GM04504 (cell line): Measurements from ENCODE around the gene CALN1.
"Not testable (repeated sequence)": the region's sequence is repeated elsewhere in the genome, so short reads cannot be mapped to it uniquely, and the experiment has no call there.

Experiments
- DNase-seq: peaks from one replicate; pipeline ENCODE4 v3.0.0-alpha.2; 2012; ENCODE audit warnings: low read depth

The CALN1 gene

DNA sequence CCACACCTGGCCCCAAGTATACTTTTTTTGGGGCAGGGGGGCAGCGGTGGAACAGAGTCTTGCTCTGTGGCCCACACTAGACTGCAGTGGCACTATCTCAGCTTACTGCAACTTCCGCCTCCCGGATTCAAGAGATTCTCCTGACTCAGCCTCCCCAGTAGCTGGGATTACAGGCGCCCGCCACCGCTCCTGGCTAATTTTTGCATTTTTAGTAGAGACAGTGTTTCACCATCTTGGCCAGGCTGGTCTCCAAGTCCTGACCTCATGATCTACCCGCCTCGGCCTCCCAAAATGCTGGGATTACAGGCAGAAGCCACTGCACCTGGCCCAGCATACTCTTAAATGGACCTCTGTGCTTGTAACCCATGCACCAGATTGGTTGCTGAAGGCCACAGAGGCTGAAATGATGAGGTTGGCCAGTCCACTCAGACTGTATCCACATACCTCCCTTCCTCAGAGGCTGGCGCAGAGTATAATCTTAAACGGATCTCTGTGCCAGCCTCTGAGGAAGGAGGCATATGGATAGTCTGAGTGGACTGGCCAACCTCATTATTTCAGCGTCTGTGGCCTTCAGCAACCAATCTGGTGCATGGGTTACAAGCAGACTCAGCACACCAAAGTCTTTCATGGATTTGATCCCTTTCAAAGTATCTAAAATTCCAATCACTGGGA lies 3.0 kb downstream of the CALN1 start:
- DNase-seq = no peak

DNA sequence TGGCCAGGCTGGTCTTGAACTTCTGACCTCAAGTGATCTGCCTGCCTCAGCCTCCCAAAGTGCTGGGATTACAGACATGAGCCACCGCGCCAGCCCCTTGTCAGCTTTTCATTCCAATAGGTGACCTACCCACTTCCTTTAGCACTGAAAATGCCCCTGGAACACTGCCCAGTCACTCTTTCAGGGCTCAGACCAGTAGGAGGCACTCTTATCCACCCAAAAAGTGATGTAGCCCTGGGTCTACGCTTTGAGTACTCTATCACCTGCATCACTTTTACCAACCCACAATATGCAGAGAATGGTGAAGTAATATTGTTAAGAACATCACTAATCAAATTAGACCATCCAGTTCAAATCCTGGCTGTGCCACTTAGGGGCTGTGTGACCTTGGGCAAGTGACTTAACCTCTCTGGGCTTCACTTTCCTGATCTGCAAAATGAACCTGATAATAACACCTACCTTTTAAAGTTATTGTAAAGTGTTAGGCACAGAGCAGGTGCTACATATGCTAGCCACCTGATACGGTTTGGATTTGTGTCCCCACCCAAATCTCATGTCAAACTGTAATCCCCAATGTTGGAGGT lies 5.2 kb downstream of the CALN1 start:
- no peak for DNase-seq

DNA sequence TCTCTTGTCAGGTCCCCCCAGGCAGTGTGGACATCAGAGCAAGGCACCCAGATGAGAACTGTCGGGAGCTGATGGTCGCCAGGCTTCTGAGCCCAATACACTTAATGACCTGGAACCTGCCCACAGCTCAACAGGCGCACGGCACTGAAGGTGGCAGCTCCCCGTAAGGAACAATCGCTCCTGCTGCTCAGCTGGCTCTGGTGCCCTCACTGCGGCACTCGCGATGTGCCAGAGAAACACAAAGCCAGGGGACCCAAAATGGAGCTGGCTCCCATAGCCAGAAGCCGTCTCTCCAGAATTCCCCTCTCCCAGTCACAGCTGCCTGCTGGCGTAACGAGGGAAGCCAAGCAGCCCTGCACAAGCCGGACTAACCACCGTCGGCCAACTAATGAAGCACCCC lies 6.3 kb downstream of the CALN1 start:
- DNase-seq = no peak

DNA sequence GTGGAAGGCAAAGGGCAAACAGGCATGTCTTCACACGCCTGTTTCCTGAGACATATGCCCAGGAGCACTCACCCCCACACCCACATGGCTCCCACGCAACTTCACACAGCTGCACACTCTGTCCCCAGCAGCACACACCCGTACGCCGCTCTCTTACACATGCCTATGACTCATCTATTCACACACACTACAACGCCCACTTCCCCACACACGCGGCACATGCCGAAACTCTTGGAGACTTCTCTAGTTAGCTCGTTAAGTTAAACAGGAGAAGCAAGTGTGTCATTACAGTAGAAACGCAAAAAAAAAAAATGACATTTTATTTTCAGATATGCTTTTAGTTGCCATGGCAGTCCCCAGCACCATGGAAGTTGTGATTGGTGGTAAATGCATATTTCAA lies 6.7 kb downstream of the CALN1 start:
- DNase-seq = no peak

DNA sequence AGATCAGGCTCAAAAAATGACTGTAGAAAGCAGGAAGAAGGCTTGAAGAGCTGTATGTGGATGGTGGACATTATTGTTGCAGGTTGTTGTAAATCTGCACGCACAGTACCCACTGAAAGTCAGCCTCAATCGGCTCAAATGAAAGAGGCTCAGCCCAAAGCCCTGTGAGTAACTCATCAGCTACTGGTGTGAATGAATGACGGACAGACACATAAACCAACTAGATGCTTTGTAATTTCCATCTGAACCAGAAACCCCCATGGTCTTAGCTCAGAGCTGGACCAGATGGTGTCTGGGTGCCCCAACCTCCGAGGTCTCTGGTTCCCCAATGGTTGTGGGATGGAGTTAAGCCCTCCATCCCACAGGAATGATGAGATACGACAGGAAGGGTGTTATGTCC lies 7.4 kb downstream of the CALN1 start:
- DNase-seq = no peak

DNA sequence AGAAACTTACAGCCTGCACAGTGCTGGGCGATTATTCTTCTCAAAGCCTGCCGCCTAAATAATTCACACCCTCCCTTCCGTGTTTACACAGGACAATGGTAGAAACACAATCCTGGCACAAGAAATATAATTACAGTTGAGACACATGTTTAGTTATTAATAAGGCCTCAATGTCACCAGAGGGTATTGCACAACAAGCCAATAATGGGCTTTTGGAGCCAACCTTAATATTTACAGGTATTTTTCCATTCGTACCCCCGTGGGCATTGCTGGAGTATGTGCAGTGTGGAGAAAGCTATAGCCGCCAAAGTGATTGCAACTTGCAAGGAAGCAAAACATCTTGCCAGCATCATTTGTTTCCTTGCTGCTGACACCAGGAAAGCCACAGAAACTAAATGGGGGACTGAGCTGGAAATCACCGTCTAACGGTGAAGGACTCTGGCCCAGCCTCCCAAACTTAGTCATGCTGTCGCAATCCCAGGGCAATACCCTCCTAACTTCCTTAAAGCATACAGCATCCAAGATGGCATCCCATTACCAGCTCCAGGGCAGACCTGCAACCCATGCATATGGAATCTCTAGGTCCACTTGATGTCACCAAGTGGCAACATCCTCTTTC lies 8.6 kb downstream of the CALN1 start:
- no peak for DNase-seq

DNA sequence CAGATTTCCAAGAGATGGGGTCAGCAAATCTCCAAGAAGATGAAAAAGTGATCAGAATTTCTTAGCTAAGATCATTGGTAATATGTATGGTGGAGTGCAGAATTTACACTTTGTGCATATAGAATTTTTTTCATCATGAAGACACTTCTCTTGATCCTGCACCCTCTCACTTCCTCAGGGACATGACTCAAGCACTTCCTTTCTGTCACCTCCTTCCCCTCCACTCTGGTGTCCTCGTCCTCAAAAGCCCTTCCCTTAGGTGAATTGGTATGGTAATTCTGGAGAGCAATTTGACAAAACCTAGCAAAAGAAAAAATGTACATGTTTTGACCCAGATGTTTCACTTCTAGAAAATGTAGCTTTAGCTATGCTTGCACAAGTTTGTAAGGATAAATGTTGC lies 18.1 kb downstream of the CALN1 start:
- no peak for DNase-seq

DNA sequence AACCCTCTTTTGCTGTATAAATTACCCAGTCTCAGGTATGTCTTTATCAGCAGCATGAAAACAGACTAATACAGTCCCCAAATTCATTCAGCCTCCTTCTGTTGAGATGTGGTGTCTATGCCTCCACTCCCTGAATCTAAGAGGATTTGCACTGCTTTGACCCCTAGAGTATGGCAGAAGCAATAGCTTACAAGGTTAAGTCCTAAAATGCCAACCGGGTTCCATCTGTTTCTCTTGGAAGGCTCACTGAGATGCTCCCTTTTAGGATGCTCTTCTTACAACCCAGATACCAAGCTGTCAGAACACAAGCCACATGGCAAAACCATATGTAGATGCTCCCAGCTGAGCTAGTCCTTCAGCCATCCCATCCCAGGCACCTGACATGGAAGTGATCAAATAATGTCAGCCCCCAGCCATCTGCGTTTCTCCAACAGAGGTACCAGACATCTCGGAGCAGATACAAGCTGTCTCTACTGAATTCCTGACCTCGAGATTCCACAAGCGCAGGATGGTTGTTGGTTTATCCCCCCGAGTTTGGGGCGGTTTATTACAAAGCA lies 20.2 kb downstream of the CALN1 start:
- no peak for DNase-seq

DNA sequence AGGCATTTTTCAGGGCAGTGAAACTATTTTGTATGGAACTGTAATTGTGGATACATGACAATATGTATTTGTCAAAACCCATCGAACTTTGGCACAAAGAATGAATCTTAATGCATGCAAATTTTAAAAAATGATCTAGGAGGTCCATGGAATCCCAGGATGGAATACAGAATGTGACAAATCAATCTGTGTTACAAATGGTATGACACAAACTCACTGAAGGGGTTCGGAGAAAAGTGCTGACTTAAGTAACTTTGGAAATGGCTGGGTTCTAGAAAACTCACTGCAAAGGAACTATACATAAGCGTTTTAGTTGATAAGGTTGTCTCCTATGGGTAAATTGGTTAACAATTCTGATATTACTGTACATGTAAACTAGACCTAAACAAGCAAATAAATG lies 26.0 kb downstream of the CALN1 start:
- no peak for DNase-seq

DNA sequence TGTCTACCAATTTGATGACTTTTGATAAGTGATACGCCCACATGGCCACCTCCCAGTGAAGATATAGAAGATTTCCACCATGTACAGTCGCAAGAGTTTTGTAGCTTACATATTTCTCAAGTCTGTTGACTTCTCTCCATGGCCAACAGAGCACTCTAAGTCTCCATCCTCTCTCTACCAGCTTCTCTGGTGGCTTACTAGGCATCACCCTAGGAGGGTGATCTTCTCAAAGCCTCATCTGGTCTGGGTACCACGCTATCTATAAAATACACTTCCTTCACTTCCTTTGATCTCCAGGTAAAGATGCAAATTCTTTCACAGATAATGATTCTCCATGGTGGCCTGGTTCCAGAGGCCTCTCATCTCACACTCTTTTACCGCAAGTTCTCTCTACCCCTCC lies 49.9 kb downstream of the CALN1 start:
- no peak for DNase-seq

DNA sequence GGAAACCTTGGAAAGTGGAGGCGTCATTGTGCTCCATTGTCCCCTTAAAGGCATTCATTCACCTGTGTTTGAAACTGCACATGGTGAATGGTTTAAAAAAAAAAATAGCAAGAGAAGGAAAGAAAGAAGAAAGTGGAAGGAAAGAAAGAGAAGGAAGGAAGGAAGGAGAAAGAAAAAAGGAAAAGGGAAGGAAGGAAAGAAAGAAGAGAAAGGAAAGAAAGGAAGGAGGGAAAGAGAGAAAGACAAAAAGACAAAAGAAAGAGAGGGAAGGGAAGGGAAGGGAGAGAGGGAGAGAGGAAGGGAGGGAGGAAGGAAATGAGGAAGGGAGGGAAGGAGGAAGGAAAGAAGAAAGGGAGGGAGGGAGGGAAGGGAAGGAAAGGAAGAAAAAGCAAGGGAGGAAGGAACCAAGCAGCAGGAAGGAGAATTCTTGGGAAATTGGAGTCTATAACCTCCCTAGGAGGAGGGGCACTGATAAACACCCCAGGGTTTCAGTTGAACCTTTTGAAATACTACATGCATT lies 66.9 kb downstream of the CALN1 start:
- no peak for DNase-seq

DNA sequence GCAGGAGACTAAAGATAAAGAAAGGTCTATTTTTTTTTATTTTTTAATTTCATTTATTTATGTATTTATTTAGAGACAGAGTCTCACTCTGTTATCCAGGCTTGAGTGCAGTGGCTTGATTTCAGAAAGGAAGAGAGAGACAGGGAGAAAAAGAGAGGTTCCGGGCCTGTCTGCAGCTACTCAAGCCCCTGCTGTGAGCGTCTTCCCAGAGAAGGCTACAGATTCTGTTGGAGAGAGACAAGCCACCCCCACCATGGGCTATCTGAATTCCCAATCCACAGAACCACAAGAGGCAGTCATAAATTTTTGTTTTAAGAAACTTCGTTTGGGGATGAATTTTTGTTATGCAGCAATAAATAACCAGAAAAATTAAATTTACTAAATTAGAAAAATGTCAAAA lies 68.1 kb downstream of the CALN1 start:
- DNase-seq = no peak

DNA sequence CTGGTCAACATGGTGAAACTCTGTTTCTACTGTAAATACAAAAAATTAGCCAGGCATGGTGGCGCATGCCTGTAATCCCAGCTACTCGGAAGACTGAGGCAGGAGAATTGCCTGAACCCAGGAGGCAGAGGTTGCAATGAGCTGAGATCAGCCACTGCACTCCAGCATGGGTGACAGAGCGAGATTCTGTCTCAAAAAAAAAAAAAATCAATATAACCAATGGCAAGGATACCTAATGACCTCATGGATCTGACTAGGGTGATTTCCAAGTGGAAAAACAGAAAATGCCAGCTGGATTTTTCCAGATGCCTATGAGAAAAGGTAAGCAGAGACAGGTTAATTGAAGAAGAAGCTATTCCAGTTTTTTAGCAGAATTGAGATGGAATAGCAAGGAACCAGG lies 68.8 kb downstream of the CALN1 start:
- not testable (repeated sequence) for DNase-seq

DNA sequence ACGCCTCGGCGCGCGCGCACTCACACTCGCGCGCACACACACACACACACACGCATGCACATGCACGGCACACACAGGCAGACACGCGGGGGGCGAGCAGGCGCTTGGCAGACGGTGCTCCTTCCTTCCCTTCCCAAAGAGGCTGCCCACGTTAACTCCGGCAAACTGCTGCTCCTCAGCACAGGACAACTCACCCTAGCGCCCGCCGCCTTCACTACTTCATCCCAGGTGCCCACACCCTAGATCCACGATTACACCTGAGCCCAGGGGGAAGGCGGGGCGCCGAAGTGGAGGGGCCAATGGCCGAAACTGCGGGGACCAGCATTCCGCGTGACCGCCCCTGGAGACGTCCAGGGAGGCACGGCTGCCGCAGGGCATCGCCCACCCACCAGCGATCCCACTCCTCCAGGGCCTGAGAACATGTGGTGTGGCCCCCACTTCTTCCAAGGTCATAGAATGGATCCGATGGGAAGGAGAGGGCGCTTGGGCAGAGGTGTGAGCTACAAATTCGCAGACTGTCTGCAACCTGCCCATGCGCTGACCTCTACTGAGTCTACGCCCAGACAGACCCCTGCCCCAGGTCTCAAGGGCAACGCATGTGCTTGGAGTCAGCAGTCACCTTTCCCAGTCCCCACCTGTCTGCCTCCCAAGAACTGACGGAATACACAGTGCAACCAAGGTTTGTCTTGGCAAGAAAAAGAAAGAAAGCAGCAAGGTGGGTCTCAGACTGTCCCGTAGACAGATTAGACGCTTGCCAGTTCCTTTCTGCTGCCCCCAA lies 74.6 kb downstream of the CALN1 start:
- no peak for DNase-seq

DNA sequence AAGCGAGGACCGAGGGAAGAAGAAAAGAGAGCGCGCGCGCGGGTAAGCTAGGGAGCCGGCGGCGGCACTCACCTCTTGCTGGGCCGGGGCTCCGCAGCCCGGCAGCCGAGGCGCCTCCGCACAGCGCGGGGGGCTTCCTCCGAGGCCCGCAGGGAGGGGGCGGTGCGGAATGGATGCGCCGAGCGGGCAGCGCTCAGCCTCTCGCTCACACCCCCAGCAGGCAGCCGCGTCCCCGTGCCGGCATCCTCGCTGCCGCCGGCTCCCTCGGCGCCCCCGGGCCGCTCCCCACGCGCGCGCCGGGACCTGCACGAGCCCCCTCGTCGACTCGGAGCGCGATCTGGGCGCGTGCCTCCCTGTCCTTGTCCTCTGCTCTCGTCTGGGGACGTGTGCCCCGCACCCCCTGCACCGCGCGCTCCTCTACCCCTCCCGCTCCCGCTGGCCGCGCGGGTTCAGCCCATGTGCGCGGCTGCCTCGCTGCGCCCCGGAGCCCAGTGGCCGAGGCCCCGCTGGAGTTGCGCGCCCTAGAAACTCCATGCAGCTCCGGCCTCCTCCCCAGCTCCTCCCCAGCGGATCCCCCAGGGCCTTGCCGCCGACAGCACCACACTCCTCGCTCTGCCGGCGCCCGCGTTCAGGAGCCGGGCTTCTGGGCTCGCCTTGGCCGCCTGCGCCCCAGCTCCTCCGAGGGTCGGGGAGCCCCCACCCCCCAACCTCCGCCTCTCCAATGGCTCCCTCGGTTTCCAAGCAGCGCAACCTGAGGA lies 75.3 kb downstream of the CALN1 start:
- no peak for DNase-seq

DNA sequence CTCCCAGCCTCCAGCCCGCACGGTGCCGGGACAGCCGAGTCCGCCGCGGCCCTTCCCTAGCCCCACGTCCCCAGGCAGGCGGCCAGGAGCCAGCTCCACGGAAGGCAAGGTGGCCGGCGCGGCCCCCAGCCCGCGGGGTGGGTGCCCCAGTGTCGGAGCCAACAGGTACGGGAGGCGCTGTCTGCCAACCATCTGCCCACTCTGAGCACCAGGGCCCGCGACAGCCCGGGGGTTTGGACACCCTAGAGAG lies 75.8 kb downstream of the CALN1 start:
- no peak for DNase-seq

DNA sequence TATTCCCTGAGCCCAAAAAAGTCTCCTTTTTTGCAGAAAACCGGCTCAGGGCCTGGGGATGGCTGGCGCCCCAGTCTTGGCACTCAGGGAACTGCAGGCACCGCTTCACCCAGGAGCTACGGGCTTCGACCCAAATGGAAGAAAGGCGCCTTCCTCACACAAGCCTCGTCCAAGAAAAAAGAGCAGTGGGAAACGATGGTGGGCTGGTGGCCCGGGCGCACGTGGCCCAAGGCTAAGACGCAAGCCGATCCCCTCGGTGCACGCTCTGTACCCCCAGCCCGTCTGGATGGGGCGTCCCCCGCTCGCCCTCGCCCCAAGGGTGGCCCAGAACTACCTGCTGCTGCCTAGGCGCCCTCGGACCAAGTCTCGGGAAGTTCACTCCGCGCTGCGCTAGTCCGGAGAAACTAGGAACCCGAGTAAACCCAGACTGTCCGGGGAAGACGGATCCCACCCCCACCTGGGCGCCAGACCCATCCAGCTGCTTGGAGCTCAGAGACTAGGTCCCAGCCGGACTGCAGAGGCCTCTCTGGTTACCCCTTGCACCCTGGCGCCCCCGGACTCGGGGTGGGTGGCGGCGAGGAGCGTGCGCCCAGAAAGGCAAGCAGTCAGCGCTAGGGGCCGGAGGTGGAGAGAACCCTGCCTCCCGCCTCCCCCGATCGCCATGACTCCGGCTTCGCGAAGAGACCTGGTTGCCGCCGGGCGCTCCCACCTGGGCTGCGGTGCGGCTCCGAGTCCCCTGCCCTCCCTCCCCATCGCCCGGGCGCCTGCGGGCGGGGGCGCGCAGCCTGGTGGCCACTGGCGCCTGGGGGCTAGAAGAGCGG lies 76.4 kb downstream of the CALN1 start:
- no peak for DNase-seq

DNA sequence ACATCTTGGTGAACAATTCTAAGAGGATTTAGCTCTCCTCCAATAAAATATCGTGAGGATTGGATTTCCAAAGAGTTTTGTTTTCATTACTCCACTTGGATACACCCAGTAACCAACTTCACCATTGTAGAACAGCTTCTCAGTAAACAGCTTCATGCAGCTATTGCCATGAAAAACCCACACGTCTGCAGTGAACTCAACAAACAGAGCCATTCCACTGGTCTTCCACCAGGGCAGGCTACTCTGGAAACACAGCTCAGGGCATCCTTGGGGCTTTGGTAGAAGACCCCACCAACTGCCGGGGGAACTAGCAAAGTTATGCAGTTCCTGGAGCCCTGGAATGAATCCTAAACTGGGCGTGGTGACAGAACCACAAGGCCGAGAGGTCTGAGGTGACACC lies 77.4 kb downstream of the CALN1 start:
- DNase-seq = no peak

DNA sequence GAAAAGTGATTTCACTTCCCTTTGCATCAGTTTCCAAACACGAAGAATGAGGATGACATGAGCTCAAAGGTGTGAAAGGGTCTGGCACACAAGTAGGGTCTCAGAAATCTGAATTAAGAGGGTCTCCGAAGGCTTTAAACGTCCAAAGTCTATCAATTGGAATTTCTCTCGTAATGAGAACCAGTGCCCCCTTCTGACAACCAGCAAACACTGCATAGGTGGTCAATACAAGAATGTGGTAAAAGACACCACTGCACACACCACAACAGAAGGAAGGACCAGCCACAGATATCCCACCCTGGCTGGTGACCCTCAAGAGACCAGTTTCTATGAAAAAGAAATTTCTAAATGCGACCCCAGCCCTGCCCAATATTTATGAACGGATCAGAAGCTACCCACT lies 78.1 kb downstream of the CALN1 start:
- no peak for DNase-seq

DNA sequence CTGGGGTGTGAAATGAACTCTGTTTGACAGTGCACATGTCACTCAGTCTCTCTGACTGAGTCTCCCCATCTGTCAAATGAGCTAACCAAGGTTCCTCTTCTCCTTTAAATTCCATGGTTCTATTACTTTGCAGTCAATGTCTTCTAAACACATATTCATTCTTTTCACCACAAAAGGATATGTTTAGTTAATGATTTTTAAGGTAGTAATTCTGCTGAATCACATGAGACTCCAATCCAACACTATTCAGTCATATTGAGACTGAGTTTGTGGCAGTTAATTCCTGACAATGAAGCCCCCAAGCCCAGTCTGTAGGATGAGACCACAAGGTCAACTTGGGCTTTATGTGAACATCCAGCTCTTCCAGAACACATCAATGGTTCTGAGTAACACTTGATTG lies 85.3 kb downstream of the CALN1 start:
- no peak for DNase-seq

DNA sequence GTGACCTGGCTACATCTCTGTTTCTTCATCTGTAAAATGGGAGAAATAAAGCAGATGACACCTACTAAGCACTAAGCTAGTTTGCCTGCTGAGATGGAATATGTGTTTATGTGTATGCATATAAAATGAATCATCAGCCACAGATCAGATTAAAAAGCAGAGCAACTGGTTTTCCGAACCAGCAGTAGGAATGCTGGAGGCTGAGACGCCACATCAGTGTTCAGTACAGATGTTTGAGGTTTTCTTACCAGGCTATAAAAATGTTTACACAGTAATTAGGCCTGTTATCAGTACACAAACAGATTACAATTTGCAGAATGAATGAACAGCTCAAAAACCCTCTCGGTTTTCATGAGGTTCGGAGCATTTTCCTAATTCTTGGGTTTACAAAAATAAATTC lies 85.8 kb downstream of the CALN1 start:
- DNase-seq = no peak
